Measurements from ENCODE around the gene RMC1.
A peak's percentile ranks its signal among the peaks of the same experiment; 100 is the strongest.

The RMC1 gene

DNA sequence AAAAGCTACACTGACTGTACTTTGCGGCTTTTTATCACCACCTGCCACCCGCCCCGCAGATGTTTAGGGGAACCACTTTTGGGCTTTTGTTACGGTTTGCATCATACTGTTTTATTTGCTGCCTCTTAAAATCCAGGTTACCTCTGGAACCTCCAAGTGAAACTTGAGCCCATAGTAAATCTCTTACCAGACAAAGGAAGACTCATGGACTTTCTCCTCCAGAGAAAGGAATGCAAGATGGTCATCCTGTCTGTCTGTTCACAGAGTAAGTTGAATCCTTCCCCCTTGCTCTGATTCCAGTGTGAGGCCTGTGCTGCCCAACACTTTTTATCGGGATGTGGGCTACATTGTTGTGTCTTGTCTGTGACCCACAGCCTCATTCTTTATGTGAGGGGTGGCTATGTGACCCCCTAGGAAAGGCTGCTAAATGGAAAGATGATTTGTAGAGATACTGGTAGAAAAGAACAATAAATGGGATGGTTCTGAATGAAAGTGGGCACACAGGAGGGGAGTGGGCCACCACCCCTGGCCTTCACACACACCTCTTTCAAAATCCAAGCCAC, 23.3 kb downstream of the RMC1 start:
- H3K4me3 ChIP-seq (ENCODE audit: low read length), result no peak overlapping the region
- TF ChIP-seq, protein P1, sequence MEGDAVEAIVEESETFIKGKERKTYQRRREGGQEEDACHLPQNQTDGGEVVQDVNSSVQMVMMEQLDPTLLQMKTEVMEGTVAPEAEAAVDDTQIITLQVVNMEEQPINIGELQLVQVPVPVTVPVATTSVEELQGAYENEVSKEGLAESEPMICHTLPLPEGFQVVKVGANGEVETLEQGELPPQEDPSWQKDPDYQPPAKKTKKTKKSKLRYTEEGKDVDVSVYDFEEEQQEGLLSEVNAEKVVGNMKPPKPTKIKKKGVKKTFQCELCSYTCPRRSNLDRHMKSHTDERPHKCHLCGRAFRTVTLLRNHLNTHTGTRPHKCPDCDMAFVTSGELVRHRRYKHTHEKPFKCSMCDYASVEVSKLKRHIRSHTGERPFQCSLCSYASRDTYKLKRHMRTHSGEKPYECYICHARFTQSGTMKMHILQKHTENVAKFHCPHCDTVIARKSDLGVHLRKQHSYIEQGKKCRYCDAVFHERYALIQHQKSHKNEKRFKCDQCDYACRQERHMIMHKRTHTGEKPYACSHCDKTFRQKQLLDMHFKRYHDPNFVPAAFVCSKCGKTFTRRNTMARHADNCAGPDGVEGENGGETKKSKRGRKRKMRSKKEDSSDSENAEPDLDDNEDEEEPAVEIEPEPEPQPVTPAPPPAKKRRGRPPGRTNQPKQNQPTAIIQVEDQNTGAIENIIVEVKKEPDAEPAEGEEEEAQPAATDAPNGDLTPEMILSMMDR (conservative IDR thresholded peaks at IDR 0.05; ENCODE audit: low read length), result no peak
- no peak for DNase-seq (ENCODE audit: low read depth)

DNA sequence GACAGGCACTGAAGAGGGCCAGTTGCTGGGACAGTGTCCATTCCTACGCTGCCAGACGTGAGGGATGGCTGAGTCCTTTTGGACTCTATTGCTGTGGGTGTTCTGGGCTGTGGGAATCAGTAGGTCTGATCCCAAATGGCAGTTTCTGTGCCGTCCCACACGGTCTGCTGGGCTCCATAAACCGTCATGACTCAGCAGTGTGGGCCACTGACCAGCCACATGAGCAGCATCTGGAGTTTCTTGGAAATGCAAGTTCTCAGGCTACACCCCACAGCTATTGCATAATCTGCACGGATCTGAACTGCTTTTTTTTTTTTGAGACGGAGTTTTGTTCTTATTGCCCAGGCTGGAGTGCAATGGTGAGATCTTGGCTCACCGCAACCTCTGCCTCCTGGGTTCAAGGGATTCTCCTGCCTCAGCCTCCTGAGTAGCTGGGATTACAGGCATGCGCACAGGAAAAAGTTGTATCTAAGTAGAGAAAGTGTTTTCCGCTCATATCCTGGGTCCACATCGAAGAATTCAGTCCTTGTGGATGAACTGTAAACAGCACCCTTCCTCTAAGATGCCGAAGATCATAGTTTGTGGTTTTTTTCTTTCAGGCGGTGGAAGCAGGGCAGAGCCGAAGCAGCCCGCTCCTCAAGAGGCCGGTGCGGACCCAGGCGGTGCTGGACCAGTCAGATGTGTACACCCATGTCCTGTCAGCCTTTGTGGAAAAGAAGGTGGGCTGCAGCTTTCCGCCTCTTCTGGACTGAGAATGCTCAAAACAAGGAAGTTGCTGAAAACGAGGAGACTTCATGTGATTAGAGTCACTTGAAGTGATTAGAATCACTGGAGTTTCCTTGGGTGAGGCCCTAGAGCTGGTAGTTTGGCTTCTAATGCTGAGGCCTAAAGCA, 25.5 kb downstream of the RMC1 start:
- TF ChIP-seq, protein P1 (conservative IDR thresholded peaks at IDR 0.05; ENCODE audit: low read length), result no peak
- peak; percentile 84 for DNase-seq (ENCODE audit: low read depth)
- H3K4me3 ChIP-seq (ENCODE audit: low read length), result no peak overlapping the region

DNA sequence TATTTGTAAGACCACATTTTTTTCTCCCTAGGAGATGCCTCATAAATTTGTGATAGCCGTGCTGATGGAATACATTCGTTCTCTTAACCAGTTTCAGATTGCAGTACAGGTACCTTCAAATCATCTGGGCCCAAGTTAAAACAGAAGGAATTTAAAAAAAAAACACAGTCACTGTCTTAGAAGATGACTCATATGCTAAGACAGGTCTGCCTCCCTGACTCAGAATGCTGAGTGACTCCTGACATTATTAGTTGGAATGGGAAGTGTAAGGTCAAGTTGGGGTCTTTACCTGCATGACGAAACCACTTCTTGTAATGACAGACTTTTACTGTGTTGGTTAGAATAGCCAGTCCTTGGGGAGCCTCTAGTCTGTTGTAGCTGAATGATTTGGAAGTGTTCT, 26.3 kb downstream of the RMC1 start:
- H3K4me3 ChIP-seq (ENCODE audit: low read length), result no peak overlapping the region
- TF ChIP-seq, protein P1 (conservative IDR thresholded peaks at IDR 0.05; ENCODE audit: low read length), result no peak
- peak; percentile 40 for DNase-seq (ENCODE audit: low read depth)

DNA sequence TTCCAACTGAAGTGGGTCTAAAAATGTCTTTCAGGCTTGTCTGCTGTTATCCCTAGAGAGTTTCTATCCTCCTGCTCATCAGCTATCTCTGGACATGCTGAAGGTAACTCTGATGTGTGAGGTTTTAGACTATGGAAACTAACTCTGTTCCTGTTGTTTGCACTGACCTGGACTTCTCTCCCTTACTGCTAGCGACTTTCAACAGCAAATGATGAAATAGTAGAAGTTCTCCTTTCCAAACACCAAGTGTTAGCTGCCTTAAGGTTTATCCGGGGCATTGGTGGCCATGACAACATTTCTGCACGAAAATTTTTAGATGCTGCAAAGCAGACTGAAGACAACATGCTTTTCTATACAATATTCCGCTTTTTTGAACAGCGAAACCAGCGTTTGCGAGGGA, 26.9 kb downstream of the RMC1 start:
- no peak for DNase-seq (ENCODE audit: low read depth)
- H3K4me3 ChIP-seq (ENCODE audit: low read length), result no peak overlapping the region
- TF ChIP-seq, protein P1 (conservative IDR thresholded peaks at IDR 0.05; ENCODE audit: low read length), result no peak

DNA sequence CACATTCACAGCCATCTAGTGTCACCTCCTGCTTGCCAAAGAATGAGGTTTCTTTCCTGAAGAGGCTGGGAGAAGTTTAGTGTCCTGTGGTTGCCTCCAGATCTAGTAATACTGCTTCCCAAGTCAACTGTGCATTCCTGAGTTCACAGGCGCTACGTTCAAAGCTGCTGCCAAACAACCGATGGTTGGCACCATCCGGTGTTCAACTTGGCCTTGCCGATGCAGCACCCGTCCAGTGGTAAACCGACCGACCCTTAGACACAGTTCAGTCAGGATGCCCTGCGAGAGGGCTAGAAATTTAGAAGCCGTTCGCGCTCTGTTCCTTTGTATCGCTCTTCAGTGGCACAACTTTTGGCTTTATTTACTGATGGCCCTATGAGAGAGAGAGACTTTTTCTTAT, 28.6 kb downstream of the RMC1 start:
- no peak for DNase-seq (ENCODE audit: low read depth)
- no peak overlapping the region for H3K4me3 ChIP-seq (ENCODE audit: low read length)
- TF ChIP-seq, protein P1 (conservative IDR thresholded peaks at IDR 0.05; ENCODE audit: low read length), result no peak

DNA sequence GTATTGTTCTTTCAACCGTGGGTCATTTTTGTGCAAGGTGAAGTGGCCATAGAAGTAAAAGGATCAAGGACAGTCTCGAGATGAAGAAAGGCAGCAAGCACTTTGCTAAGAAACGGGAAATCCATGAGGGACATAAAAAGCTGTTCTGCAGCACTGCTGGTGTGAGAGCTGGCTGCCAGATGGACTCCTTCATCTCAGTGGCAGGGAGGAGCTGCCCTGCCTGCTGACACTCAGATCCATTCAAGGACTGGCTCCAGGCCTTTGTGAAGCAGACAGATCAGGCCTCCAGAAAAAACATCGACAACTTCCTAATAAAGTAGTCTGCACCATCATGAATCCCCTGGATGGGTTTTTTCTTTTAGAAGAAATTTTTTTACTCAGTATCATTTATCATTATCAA, 29.5 kb downstream of the RMC1 start:
- TF ChIP-seq, protein P1 (conservative IDR thresholded peaks at IDR 0.05; ENCODE audit: low read length), result no peak
- DNase-seq (ENCODE audit: low read depth), result peak; percentile 28
- H3K4me3 ChIP-seq (ENCODE audit: low read length), result no peak overlapping the region

DNA sequence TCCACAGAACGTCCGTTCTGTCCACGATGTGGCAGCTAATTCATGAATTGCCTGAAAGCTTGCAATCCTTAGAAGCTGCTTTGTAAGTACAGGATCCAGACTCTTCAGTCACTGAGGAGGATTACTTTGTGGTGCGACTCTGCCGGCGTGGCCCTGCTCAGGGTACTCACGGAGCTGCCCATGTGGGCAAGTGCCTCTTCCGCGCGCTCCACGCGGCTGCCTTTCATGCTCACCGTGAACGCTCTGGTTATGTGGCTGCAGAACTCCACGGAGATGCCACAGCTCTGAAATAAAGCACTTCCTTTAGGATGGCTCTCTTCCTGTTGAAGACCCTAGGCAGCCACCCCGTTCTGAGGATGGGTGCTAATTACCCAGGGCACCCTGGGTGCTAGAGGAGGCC, 31.0 kb downstream of the RMC1 start:
- TF ChIP-seq, protein P1 (conservative IDR thresholded peaks at IDR 0.05; ENCODE audit: low read length), result no peak
- no peak overlapping the region for H3K4me3 ChIP-seq (ENCODE audit: low read length)
- no peak for DNase-seq (ENCODE audit: low read depth)
